Mammary epithelial cell (primary cell): ENCODE results near the gene SORCS3.

ENCODE experiments used
- EZH2 ChIP-seq: IDR thresholded peaks from 2 replicates; pipeline ENCODE4 v1.6.1; 2012; ENCODE audit warnings: low read length, inconsistent platforms, borderline replicate concordance
- TF ChIP-seq, protein P1 (sequence below), 2 donors: IDR thresholded peaks in 1 of 2; conservative IDR thresholded peaks in 1 of 2; 2 replicates each; pipeline ENCODE4 v1.5.1; 2011 to 2012; ENCODE audit warnings: inconsistent platforms in 2 of 2, low read length in 2 of 2, mild to moderate bottlenecking in 2 of 2, control low read depth in 1 of 2, low read depth in 1 of 2; ENCODE audit not compliant: insufficient read depth in 1 of 2; ENCODE audit errors: extremely low read depth in 1 of 2

GRCh38 chr10:105161149-105161548 is 520.1 kb downstream of the SORCS3 start:
- TF ChIP-seq, protein P1, sequence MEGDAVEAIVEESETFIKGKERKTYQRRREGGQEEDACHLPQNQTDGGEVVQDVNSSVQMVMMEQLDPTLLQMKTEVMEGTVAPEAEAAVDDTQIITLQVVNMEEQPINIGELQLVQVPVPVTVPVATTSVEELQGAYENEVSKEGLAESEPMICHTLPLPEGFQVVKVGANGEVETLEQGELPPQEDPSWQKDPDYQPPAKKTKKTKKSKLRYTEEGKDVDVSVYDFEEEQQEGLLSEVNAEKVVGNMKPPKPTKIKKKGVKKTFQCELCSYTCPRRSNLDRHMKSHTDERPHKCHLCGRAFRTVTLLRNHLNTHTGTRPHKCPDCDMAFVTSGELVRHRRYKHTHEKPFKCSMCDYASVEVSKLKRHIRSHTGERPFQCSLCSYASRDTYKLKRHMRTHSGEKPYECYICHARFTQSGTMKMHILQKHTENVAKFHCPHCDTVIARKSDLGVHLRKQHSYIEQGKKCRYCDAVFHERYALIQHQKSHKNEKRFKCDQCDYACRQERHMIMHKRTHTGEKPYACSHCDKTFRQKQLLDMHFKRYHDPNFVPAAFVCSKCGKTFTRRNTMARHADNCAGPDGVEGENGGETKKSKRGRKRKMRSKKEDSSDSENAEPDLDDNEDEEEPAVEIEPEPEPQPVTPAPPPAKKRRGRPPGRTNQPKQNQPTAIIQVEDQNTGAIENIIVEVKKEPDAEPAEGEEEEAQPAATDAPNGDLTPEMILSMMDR (conservative IDR thresholded peaks at IDR 0.05 in 1 of 2, IDR thresholded peaks at IDR 0.05 in 1 of 2; ENCODE audit: extremely low read depth in 1 of 2, insufficient read depth in 1 of 2, low read depth in 1 of 2, low read length in 2 of 2): no peak
- TF ChIP-seq EZH2: no peak
